GM19438 (cell line): ENCODE results near the gene NMT1.

Experiments used
- ATAC-seq: cut with Tn5 transposase; IDR thresholded peaks from one replicate; pipeline ENCODE4 v1.9.1; 2021; ENCODE audit warnings: low read depth; ENCODE audit not compliant: unreplicated experiment

NMT1 gene

DNA sequence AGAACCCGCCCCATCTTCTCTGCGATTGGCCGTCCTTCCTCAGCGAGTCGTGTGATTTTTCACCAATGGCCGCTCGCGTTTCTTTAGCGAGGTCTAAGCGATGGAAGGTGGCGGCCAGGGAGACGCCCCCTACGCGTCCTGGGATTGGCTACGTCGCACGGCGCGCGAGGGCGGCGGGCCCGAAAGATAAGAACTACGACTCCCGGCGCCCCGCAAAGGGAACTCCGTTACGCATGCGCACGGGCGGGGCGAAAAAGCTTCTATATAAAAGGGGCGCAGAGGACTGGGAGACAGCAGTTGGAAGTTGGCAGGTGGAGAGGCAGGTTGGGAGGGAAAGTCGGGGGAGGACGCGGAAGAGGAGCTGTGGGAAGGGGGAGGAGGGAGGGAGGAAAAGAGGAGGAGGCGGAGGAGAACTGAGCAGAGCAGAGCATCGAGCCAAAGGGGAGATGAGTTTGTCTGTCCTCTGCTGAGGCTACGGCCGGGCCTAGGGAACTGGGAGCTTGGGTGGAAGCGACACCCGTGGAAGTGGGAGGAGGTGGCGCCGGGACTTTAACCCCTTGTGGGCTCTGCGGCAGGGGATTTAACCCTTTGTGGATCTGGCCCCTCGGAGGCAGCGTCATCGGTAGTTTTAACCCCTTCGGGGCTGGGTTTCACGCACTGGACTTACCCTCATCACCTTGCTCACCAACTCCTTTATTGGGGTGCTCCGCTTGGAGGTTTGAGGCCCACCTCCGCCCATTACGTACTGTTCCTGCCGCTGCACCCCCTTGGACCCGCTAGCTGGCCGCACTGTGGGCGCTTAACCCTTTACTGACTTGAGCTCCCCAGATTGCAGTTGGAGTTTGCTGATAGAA lies 87.3 kb downstream of the NMT1 start, which contains the start of gene HEXIM1:
HEXIM1 (plus strand) TSS at position 293 of the 854 bp plus-strand sequence. CDS start 716 bp downstream, outside the sequence.
- ATAC-seq: peak; percentile 54

DNA sequence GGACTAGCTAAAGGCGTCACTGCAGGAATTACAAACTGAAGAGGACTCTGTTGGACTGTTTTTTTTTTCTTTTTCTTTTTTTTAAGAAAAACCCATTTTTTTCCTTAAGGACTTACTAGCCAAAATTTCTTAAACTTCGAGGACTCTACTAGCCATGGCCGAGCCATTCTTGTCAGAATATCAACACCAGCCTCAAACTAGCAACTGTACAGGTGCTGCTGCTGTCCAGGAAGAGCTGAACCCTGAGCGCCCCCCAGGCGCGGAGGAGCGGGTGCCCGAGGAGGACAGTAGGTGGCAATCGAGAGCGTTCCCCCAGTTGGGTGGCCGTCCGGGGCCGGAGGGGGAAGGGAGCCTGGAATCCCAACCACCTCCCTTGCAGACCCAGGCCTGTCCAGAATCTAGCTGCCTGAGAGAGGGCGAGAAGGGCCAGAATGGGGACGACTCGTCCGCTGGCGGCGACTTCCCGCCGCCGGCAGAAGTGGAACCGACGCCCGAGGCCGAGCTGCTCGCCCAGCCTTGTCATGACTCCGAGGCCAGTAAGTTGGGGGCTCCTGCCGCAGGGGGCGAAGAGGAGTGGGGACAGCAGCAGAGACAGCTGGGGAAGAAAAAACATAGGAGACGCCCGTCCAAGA lies 88.0 kb downstream of the NMT1 start:
- ATAC-seq: no peak

DNA sequence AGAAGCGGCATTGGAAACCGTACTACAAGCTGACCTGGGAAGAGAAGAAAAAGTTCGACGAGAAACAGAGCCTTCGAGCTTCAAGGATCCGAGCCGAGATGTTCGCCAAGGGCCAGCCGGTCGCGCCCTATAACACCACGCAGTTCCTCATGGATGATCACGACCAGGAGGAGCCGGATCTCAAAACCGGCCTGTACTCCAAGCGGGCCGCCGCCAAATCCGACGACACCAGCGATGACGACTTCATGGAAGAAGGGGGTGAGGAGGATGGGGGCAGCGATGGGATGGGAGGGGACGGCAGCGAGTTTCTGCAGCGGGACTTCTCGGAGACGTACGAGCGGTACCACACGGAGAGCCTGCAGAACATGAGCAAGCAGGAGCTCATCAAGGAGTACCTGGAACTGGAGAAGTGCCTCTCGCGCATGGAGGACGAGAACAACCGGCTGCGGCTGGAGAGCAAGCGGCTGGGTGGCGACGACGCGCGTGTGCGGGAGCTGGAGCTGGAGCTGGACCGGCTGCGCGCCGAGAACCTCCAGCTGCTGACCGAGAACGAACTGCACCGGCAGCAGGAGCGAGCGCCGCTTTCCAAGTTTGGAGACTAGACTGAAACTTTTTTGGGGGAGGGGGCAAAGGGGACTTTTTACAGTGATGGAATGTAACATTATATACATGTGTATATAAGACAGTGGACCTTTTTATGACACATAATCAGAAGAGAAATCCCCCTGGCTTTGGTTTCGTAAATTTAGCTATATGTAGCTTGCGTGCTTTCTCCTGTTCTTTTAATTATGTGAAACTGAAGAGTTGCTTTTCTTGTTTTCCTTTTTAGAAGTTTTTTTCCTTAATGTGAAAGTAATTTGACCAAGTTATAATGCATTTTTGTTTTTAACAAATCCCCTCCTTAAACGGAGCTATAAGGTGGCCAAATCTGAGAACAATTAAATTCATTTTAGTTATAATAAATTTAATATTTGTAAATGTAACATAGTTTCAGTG lies 88.8 kb downstream of the NMT1 start:
- no peak for ATAC-seq

DNA sequence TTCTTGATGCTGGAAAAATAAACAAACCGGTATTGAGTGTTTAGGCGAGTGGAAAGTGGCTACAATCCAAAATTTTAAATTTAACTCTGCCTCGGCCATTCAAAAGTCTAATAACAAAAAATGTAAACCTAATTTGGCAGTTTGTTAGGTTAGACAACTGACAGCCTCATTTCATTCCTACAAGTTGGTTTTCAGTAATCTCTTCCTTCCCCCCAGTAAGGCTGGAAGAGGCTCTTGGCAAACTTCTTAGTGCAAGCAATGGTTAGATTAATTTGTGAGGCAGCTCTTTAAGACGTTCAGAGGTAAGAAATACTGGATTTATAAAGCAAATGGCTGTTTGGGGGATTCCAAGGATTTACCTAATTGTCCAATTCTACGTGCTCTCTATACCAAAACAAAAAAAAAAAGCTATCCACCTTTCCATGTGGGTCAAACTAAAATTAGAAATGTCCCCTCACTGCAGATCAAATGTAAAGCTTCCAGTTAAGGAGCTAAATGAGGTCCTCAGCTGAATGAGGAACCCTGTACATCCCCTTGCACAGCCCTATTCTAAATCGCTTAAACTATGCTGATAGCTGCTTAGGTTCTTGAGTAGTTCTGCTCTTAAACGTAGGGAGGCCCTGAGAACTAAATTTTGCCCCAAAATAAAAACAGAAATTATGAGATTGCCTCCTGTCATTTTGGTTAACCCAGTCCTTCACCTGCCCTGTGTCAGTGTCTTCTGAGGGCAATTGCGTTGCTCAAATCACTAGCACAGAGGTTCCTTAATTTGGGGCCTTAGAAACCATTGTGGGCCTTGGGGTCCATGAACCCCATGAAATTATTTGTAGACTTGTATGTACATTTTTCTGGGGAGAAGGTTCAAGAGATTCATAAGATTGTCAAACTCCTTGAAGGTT lies 90.0 kb downstream of the NMT1 start:
- no peak for ATAC-seq

DNA sequence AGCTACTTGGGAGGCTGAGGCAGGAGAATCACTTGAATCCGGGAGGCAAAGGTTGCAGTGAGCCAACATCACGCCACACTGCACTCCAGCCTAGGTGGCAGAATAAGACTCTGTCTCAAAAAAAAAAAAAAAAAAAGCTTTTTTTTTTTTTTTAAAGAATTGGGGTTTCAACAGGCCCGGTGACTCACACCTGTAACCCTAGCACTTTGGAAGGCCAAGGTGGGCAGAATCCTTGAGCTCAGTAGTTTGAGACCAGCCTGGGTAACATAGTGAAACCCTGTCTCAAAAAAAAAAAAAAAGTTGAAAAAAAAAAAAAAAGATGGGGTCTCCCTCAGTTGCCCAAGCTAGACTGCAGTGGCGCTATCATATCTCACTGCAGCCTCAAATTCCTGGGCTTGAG lies 93.9 kb downstream of the NMT1 start:
- no peak for ATAC-seq

DNA sequence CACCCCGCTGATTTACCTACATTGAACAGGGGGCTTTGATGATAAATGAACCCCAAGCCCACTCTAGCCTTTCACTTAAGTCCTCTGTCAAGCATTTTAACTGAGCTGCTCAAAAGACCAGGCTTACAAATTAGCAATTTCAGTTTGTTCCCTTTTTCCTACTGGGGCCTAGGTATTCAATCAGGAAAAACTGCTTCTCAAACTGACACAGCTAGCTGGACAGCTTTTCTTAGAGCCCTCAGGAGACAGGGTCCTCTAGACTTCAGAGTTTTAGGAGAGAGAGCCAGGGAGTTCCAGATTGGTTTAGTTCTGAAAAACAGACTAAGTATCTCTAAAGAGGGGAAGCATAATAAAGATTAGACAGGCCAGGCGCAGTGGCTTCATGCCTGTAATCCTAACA lies 94.4 kb downstream of the NMT1 start:
- no peak for ATAC-seq

DNA sequence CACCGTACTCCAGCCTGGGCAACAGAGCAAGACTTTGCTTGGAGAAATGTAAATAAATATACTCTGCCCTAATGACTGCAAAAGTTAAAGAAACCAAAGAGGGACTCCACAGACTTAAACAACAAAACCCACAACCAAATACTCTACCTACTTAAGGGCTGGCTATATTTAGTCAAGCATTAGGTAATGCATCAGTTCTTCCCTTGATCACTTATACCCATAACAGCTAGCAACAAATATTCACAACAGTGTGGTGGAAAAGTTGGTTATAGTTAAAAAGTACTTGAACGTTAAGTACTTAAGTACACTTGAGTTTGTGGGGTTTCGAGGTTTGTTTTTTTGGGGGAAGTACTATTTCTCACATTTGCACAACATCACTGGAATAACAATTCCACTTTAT lies 95.1 kb downstream of the NMT1 start:
- no peak for ATAC-seq
